ENCODE results near the gene NUDT16L1. TPM values are rescaled to one million over a fixed set of nuclear protein-coding genes. Genes with fewer than 3 reads are reported as not detected.

The NUDT16L1 gene
- total and polyA plus RNA-seq, 2 of the 4 experiments (the other 2 are of a cell fraction) = 22.9 to 44.3 TPM

DNA sequence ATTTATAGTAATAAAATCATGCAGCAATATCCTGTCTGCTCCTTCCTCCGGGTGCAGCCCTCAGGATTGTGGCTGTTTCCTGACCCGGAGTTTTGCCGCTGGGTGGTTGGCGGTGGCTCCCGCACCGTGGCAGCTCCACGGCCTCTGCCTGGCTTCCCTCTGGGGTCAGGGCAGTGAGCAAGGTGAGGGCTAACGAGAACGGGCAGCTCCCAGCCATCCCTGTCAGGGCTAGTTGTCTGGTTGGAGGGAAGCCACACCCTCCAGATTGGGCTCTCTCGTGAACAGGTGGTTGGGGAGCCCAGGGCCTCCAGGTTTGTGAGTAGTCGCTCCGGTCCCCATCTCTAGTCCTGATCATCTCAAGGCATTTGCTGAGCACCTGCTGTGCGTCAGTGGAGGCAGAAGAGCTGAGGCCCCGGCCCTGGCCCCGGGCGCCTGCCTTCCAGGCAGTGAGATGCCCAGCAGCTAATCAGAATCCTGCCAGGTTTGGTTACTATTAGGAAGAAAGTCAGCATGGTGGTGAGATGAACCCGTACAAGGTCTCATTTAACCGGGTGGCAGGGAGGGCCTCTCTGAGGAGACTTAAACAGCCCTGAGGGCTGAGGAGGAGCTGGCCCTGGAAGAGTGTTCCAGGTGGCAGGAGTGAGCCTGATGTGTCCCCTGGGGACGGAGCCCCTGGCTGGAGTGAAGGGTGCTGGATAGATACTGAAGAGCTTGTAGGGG is 2.3 kb upstream of the NUDT16L1 start:
- Histone ChIP-seq H3K9me3 (ENCODE audit: control insufficient read depth, insufficient read depth, low read length) (no peaks in the 10 kb centered on the region), H4K20me1 (ENCODE audit: insufficient read depth, low read length) (peaks cover 16% of the 10 kb centered on the region), H3K79me1 (ENCODE audit: low read depth in 1 of 2, low read length in 2 of 2) (peaks cover 0 to 24% of the 10 kb centered on the region in 2 experiments; a peak in 3 of 4 replicates), H2BK15ac (ENCODE audit: low read depth, low read length) (no peak overlapping the region), H2AK9ac (replicated peaks; ENCODE audit: low read depth, low read length, poor library complexity) (no peak overlapping the region), H2BK120ac (ENCODE audit: low read depth, low read length) (no peak overlapping the region), H3K4me1 (ENCODE audit: control insufficient read depth, insufficient read depth, low read length) (peaks cover 7% of the 10 kb centered on the region), H2BK20ac (ENCODE audit: low read depth, low read length) (no peak overlapping the region), H3K27ac (ENCODE audit: insufficient read depth, low read length) (no peak overlapping the region), H2BK5ac (ENCODE audit: low read depth, low read length, poor library complexity, severe bottlenecking) (no peak overlapping the region), H3K4me3 (ENCODE audit: insufficient read depth, low read depth, low read length) (no peak overlapping the region), H3K18ac (ENCODE audit: low read depth, low read length) (no peak overlapping the region), H3K14ac (replicated peaks; ENCODE audit: low read depth, low read length) (no peak overlapping the region), H3K9me1 (ENCODE audit: insufficient read depth, low read length) (peaks cover 5% of the 10 kb centered on the region; the same call in 1 of the 2 replicates), H4K8ac (ENCODE audit: low read depth in 2 of 2, low read length in 2 of 2) (no peak overlapping the region), H3K36me3 (ENCODE audit: control insufficient read depth, insufficient read depth, low read length) (peaks cover 29% of the 10 kb centered on the region), H3K4ac (ENCODE audit: low read depth, low read length) (no peak overlapping the region), H3K23ac (ENCODE audit: low read depth, low read length) (no peak overlapping the region), H4K91ac (ENCODE audit: insufficient read depth, low read depth, low read length) (no peak overlapping the region), H3K56ac (ENCODE audit: extremely low read depth, insufficient read depth, low read length) (no peak overlapping the region), H3K4me2 (ENCODE audit: low read depth, low read length) (no peak overlapping the region), H2AFZ (replicated peaks; ENCODE audit: low read length, poor library complexity) (no peak overlapping the region), H4K5ac (ENCODE audit: low read depth, low read length) (no peak overlapping the region), H3K9ac (ENCODE audit: low read depth, low read length) (no peak overlapping the region), H2AK5ac (ENCODE audit: low read depth, low read length) (no peak overlapping the region), H3K27me3 (ENCODE audit: control insufficient read depth, insufficient read depth, low read length) (no peaks in the 10 kb centered on the region)
- POLR2A ChIA-PET (ENCODE audit: unreplicated experiment) = no interaction called here
- TF ChIP-seq RCOR1 (IDR thresholded peaks at IDR 0.05; ENCODE audit: insufficient replicate concordance, low read length) = no peak
- TF ChIP-seq, protein P1, sequence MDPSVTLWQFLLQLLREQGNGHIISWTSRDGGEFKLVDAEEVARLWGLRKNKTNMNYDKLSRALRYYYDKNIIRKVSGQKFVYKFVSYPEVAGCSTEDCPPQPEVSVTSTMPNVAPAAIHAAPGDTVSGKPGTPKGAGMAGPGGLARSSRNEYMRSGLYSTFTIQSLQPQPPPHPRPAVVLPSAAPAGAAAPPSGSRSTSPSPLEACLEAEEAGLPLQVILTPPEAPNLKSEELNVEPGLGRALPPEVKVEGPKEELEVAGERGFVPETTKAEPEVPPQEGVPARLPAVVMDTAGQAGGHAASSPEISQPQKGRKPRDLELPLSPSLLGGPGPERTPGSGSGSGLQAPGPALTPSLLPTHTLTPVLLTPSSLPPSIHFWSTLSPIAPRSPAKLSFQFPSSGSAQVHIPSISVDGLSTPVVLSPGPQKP (IDR thresholded peaks at IDR 0.05; ENCODE audit: borderline replicate concordance, low read depth, low read length) = no peak
- TF ChIP-seq CTCF (conservative IDR thresholded peaks at IDR 0.05; ENCODE audit: low read depth, low read length) = no peak
- no peak for TF ChIP-seq MXI1 (IDR thresholded peaks at IDR 0.05; ENCODE audit: borderline replicate concordance, low read depth, low read length)
- no peak for TF ChIP-seq FOS (IDR thresholded peaks at IDR 0.05; ENCODE audit: low read depth, low read length)
- TF ChIP-seq CEBPB (IDR thresholded peaks at IDR 0.05; ENCODE audit: low read depth, low read length) = no peak
- no peak for TF ChIP-seq MAFK (IDR thresholded peaks at IDR 0.05; ENCODE audit: low read depth, low read length)
- TF ChIP-seq USF2 (IDR thresholded peaks at IDR 0.05; ENCODE audit: low read depth, low read length) = no peak
- TF ChIP-seq NFE2L2 (IDR thresholded peaks at IDR 0.05; ENCODE audit: low read depth, low read length) = no peak
- no peak for TF ChIP-seq MAZ (IDR thresholded peaks at IDR 0.05; ENCODE audit: borderline replicate concordance, low read depth, low read length)
- TF ChIP-seq RAD21 (IDR thresholded peaks at IDR 0.05; ENCODE audit: low read length) = no peak
- CTCF ChIA-PET = no interaction called here
- intact Hi-C loops (cut with micrococcal nuclease) (no loop called here), dilution Hi-C loops (cut with HindIII; ENCODE audit: low sequenced_read_pairs, unreplicated experiment) (no loop called here), in situ Hi-C loops (cut with MboI; ENCODE audit: low sequenced_read_pairs) (no loop called here)
- ATAC-seq (ENCODE audit: low read depth) (no peak), DNase-seq (no peak)
- WGBS, 2 experiments (ENCODE audit: extremely low coverage in 2 of 2, insufficient read length in 1 of 2) = 64% methylated on average over 2 of the region's 19 CpGs; no CpG with 5 or more reads in 1 of the 2 experiments
- BruUV-seq (replicated peaks) = no TSS peak
